GM13976 (cell line): ENCODE results near the gene PSMD7.

Experiments
- DNase-seq: peaks from one replicate; pipeline ENCODE4 v3.0.0; 2012; ENCODE audit warnings: low spot score
- in situ Hi-C: fragments of 300-500 bp; cut with MboI; formaldehyde crosslinking; loops from one replicate; pipeline ENCODE4 v1.12.0; 2022; ENCODE audit warnings: low sequenced_read_pairs, mixed read lengths, inconsistent platforms; ENCODE audit not compliant: unreplicated experiment
- TF ChIP-seq, protein P1 (sequence below): IDR thresholded peaks from 2 replicates; pipeline ENCODE4 v1.5.1; 2012; ENCODE audit warnings: borderline replicate concordance, mild to moderate bottlenecking; ENCODE audit not compliant: insufficient read depth; ENCODE audit errors: extremely low read depth, missing control alignments, control extremely low read depth

Gene PSMD7

DNA sequence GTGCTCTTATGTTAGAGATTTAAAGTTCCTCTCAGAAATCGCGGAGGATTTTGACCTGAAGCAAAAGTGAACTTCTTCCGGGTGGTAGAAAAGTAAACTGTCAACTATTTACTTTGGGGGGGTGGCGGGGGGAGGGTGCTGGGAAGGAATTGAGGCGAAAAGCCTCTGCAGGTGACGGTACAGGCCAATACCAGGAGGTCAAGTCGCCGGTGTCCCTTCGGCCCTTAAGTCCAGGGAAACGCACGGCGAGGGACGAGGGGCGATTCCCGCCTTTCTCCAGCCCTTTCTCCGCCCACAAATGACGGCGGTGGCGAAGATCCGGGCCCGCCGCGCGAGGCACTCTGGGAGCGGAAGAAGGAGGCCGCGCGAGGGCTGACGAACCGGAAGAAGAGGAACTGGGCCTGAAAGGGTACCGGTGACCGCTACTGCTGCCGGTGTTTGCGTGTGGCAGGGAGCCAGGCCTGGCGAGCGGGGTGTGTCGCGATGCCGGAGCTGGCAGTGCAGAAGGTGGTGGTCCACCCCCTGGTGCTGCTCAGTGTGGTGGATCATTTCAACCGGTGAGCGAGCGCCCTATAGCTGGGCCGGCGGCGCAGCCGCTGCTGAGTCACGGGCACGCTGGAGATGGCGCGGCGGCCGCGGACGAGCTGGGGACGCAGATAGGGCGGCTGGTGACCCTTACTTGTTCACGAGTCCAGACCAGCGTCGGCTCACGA, at the start of gene PSMD7:
Gene PSMD7 (plus strand): TSS at position 383 of the 713 bp plus-strand sequence. CDS start 101 bp downstream, at position 484.
- DNase-seq, result peak; percentile 92
- TF ChIP-seq, protein P1, sequence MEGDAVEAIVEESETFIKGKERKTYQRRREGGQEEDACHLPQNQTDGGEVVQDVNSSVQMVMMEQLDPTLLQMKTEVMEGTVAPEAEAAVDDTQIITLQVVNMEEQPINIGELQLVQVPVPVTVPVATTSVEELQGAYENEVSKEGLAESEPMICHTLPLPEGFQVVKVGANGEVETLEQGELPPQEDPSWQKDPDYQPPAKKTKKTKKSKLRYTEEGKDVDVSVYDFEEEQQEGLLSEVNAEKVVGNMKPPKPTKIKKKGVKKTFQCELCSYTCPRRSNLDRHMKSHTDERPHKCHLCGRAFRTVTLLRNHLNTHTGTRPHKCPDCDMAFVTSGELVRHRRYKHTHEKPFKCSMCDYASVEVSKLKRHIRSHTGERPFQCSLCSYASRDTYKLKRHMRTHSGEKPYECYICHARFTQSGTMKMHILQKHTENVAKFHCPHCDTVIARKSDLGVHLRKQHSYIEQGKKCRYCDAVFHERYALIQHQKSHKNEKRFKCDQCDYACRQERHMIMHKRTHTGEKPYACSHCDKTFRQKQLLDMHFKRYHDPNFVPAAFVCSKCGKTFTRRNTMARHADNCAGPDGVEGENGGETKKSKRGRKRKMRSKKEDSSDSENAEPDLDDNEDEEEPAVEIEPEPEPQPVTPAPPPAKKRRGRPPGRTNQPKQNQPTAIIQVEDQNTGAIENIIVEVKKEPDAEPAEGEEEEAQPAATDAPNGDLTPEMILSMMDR, result no peak
- in situ Hi-C loops, result no loop called here

DNA sequence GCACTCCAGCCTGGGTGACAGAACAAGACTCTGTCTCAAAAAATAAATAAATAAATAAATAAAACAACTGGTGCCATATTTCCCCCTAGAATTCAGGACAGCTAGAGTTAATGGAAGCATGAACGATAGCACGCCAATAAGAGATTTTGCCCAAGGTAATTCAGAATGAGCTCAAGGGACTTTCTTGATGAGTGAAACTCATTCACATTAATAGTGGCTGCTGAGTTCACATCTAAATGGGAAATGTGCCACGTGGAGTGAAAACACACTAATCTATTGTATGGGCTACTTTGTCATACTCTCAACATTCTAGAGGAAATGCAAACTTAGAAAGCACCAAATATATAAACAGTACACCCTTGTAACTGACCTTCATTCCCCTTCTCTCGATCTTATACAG, 47.4 kb upstream of the PSMD7 start:
- in situ Hi-C loops, result no loop called here
- DNase-seq, result no peak
- TF ChIP-seq, protein P1, result no peak

DNA sequence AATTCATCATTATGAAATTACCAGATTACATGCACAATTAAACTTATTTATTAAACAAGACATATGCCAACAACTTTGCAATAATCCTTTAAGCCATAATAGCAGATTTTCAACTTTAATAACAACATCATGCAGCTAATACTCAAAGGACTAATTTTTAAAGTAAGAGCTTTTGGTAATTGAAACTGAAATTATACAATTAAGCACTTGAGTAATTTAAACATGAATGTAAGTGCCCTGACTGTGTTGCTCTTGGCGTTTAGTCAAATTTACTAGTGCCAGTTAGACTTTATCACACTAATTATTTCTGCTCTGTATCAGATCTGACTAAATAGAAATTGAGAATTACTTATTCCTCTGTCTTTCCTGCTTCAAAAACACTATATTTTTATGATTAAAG, 46.8 kb upstream of the PSMD7 start:
- TF ChIP-seq, protein P1, result no peak
- no peak for DNase-seq
- in situ Hi-C loops, result no loop called here

DNA sequence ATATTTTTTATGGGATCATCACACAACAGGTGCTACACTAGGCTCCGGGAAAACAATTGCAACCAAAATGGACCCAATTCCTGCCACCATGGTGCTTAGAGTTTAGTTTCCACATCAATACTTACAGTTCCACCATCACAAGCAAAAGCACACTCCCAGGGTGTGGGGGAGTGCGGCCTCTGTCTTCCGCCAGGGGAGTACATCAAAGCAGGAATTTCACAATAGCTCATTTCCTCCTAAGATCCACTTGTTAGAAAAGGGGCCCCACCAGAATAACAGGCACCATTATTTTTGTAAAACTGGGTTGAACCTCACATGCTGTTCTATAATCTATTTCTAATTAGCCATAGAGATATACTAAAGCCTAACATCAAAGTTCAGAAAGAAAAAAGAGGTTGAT, 44.3 kb upstream of the PSMD7 start:
- TF ChIP-seq, protein P1, result no peak
- no peak for DNase-seq
- in situ Hi-C loops, result no loop called here

DNA sequence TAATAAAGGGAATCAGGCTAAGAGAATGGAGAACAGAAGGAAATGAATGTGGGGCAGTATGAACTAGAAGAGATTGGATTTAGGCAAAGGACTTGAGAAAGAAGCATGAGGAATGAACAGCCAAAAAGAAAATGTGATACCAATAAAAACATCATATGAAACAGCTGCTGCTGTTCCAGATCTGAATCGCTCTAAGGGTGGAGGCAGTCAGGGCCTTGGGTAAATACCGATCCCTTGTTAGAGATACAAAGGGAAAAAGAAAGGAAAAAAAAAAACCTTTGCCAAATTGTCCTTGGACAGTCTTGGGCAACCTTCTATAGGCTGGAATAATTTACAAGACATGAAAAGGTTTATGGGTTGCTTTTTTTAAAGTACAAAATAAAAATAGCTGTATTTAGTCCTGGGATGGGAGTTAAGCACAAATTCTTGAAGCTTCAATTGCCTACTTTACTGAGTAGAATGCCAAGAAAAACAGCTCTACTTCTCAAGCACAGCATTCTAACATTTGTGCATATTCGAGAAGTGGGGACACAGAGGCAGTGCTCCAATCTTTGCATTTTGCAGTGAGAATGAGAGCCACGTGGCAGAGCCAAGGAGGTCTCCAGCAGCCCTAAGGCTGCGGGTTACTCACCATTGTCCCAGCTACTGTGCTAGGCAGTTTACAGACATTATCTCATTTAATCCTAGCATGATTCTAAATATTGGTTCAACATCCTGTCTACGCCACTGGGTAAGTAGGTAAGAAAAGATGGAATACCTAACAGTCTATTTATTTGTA, 43.3 kb upstream of the PSMD7 start:
- in situ Hi-C loops, result no loop called here
- DNase-seq, result no peak
- TF ChIP-seq, protein P1, result no peak

DNA sequence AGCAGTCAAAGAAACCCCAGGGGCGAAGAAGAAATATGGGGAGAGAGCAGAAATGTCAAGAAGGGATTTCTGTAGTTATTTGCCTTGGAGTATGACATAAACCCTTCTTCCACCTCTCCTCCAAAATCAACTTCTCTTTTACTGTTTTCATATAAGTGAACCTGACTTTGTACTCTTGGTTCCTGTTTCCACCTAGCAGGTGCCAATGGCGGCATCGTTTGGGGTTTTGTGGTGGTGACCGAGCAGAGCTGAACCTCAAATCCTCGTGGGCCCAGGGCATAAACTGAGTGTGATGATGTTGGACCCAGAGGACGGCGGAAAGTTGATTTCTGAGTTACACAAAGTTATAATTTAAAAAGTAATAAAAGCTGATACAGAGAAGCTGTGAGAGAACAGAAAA, 39.6 kb upstream of the PSMD7 start:
- TF ChIP-seq, protein P1, result no peak
- DNase-seq, result no peak
- in situ Hi-C loops, result no loop called here
